HG03103 (cell line): ENCODE measurements around the gene THOP1.
"Not testable (repeated sequence)": the region's sequence is repeated elsewhere in the genome, so short reads cannot be mapped to it uniquely, and the experiment has no call there.

Source experiments
- ATAC-seq: cut with Tn5 transposase; IDR thresholded peaks from one replicate; pipeline ENCODE4 v1.9.1; 2021; ENCODE audit warnings: low read depth; ENCODE audit not compliant: unreplicated experiment

Gene THOP1

GRCh38 chr19:2780284-2780683, 5.0 kb upstream of the THOP1 start:
- no peak for ATAC-seq

GRCh38 chr19:2782329-2782935, 2.9 kb upstream of the THOP1 start:
- no peak for ATAC-seq

- ATAC-seq, result peak; percentile 58
Measured at GRCh38 chr19:2782936-2783780, 2.1 kb upstream of the THOP1 start, which contains the start of gene SGTA. TSS of gene SGTA (minus strand) at chr19:2783273. CDS start at chr19:2769068, 14,205 bp downstream.

- ATAC-seq, result no peak
Measured at GRCh38 chr19:2783781-2784145, 1.5 kb upstream of the THOP1 start.

- ATAC-seq, result no peak
Measured at GRCh38 chr19:2787115-2787514, 1.8 kb downstream of the THOP1 start.

- no peak for ATAC-seq
Measured at GRCh38 chr19:2788237-2788636, 2.9 kb downstream of the THOP1 start.

- no peak for ATAC-seq
Measured at GRCh38 chr19:2790194-2790556, 4.9 kb downstream of the THOP1 start.

- no peak for ATAC-seq
Measured at GRCh38 chr19:2790557-2791271, 5.4 kb downstream of the THOP1 start.

GRCh38 chr19:2791440-2791839, 6.1 kb downstream of the THOP1 start:
- ATAC-seq, result no peak

GRCh38 chr19:2791876-2792275, 6.6 kb downstream of the THOP1 start:
- ATAC-seq, result no peak

GRCh38 chr19:2792666-2793065, 7.4 kb downstream of the THOP1 start:
- ATAC-seq, result not testable (repeated sequence)

- ATAC-seq, result no peak
Measured at GRCh38 chr19:2793126-2793525, 7.8 kb downstream of the THOP1 start.

GRCh38 chr19:2793577-2793976, 8.3 kb downstream of the THOP1 start:
- no peak for ATAC-seq

- no peak for ATAC-seq
Measured at GRCh38 chr19:2795827-2796658, 10.7 kb downstream of the THOP1 start.

- no peak for ATAC-seq
Measured at GRCh38 chr19:2796659-2797266, 11.5 kb downstream of the THOP1 start.

- ATAC-seq, result no peak
Measured at GRCh38 chr19:2797280-2797679, 12.0 kb downstream of the THOP1 start.

GRCh38 chr19:2798158-2798685, 12.9 kb downstream of the THOP1 start:
- no peak for ATAC-seq

GRCh38 chr19:2798733-2799132, 13.4 kb downstream of the THOP1 start:
- ATAC-seq, result no peak

- no peak for ATAC-seq
Measured at GRCh38 chr19:2799273-2800020, 14.1 kb downstream of the THOP1 start.
